Measurements from ENCODE around the gene RXRA. TPM values are rescaled to one million over a fixed set of nuclear protein-coding genes. Genes with fewer than 3 reads are reported as not detected.

Gene RXRA
- total RNA-seq, 4 donors from 2014 or later: 17.1 to 84.6 (median 24.0) TPM

DNA sequence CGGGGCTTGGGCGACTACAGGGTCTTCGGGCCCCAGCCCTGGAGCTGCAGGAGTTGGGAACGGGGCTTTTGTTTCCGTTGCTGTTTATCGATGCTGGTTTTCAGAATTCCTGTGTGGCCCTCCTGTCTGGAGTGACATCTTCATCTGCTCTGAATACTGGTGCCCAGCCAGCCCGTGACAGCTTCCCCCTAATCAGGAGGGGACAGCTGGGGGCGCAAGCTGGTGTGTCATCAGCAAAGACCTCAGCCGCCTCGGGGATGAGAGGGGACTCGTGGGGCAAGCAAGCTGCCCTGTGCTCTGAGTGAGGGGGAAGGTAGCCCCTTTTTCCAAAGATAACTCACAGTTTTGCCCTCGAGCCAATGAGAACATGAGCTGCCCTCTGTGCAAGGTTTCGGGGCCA lies 110.7 kb downstream of the RXRA start:
- Histone ChIP-seq H3K4me1 (peaks cover 10 to 42% of the 10 kb centered on the region in 2 donors), H3K4me3 (no peak overlapping the region), H3K27me3 (no peaks in the 10 kb centered on the region), H3K27ac (peak overlapping the region; percentile 85 to 94), H3K9me3 (no peaks in the 10 kb centered on the region), H3K36me3 (no peaks in the 10 kb centered on the region)
- no peak for TF ChIP-seq POLR2A (IDR thresholded peaks at IDR 0.05)
- TF ChIP-seq, protein P1, sequence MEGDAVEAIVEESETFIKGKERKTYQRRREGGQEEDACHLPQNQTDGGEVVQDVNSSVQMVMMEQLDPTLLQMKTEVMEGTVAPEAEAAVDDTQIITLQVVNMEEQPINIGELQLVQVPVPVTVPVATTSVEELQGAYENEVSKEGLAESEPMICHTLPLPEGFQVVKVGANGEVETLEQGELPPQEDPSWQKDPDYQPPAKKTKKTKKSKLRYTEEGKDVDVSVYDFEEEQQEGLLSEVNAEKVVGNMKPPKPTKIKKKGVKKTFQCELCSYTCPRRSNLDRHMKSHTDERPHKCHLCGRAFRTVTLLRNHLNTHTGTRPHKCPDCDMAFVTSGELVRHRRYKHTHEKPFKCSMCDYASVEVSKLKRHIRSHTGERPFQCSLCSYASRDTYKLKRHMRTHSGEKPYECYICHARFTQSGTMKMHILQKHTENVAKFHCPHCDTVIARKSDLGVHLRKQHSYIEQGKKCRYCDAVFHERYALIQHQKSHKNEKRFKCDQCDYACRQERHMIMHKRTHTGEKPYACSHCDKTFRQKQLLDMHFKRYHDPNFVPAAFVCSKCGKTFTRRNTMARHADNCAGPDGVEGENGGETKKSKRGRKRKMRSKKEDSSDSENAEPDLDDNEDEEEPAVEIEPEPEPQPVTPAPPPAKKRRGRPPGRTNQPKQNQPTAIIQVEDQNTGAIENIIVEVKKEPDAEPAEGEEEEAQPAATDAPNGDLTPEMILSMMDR (IDR thresholded peaks at IDR 0.05): no peak
- intact Hi-C loops (cut with DNase I; ENCODE audit: low total_unique reads): no loop called here
- DNase-seq: no peak

DNA sequence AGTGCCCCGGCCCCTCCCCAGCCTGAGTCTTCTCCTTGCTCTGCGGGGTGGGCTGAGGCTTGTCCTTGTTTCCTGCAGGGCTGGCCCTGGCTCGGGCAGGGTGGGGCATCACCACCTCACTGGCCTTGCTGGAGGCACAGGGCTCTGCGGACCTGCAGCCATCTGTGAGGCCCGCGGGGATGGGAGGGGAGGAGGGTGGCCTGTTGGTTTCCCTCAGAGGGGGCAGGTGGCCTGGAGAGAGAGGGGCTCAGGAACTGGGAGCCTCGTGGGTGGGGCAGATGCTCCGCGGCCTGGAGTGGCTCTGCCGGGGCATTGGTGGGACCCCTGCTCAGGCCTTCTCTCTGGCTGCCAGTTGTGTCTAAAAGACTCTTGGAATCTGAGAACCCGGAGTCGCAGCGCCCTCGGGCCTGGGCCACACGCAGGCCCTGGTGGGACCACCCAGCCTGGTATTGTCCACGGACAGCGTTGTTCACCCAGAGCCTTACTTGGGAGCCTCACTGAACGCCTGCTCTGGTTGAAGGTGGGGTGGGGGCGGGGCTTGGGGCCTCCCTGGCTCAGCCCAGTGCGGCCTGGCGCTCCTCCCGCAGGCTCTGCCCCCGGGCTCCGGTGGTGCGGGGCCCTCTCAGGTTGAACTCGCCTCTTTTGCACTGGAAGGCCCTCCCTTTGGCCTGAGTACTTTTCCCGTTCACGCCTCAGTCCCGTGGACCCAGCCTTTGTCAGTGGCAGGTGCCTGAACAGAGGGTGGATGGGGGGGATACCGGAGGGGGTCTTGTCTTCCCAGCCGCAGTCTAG lies 111.3 kb downstream of the RXRA start:
- Histone ChIP-seq H3K27ac (peak overlapping the region; percentile 85 to 94), H3K36me3 (no peaks in the 10 kb centered on the region), H3K9me3 (no peaks in the 10 kb centered on the region), H3K27me3 (no peaks in the 10 kb centered on the region), H3K4me3 (no peak overlapping the region), H3K4me1 (peaks cover 10 to 43% of the 10 kb centered on the region in 2 donors)
- intact Hi-C loops (cut with DNase I; ENCODE audit: low total_unique reads): no loop called here
- TF ChIP-seq, protein P1 (IDR thresholded peaks at IDR 0.05): no peak
- no peak for TF ChIP-seq POLR2A (IDR thresholded peaks at IDR 0.05)
- DNase-seq: peak in 1 of 2 donors; percentile 56

DNA sequence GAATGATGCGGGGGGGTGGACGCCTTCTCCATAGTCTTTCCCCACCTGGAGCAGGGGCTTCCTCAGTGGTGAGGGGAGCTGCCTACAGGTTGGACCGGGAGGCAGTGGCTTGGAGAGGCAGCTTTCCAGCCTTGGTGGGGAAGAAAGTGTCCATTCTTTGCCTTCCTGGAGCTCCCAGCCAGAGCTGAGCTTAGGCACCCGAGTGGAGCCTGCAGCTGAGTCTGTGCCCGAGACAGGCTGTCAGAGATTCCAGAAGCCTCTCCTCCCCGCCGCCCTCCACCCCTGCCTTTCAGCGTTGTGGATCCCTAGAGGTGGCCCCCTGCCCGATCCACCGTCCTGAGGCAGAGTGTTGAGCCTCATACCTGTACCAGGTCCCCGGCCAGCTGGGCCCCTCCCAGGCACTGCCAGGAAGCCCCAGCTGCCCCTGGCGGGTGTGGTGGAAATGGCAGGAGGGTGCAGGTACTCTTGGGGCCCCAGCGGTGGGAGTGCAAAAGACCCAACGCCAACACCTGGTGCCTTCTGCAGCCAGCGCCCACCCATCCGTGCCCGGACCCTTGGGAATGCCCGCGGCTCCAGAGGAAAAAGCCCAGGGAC lies 112.0 kb downstream of the RXRA start:
- H3K9me3 ChIP-seq: no peaks in the 10 kb centered on the region
- no peak overlapping the region for H3K4me3 ChIP-seq
- intact Hi-C loops (cut with DNase I; ENCODE audit: low total_unique reads): no loop called here
- peaks cover 10 to 44% of the 10 kb centered on the region in 2 donors for H3K4me1 ChIP-seq
- TF ChIP-seq POLR2A (IDR thresholded peaks at IDR 0.05): no peak
- TF ChIP-seq, protein P1 (IDR thresholded peaks at IDR 0.05): no peak
- H3K36me3 ChIP-seq: no peaks in the 10 kb centered on the region
- peak overlapping the region; percentile 85 to 94 for H3K27ac ChIP-seq
- no peak for DNase-seq
- no peaks in the 10 kb centered on the region for H3K27me3 ChIP-seq

DNA sequence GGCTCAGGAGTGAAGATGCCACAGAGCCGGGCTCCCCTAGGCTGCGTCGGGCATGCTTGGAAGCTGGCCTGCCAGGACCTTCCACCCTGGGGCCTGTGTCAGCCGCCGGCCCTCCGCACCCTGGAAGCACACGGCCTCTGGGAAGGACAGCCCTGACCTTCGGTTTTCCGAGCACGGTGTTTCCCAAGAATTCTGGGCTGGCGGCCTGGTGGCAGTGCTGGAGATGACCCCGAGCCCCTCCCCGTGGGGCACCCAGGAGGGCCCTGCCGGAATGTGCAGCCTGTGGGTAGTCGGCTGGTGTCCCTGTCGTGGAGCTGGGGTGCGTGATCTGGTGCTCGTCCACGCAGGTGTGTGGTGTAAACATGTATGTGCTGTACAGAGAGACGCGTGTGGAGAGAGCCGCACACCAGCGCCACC lies 113.1 kb downstream of the RXRA start:
- no peak overlapping the region for H3K27ac ChIP-seq
- H3K4me3 ChIP-seq: no peak overlapping the region
- H3K27me3 ChIP-seq: no peaks in the 10 kb centered on the region
- H3K36me3 ChIP-seq: no peaks in the 10 kb centered on the region
- DNase-seq: no peak
- peaks cover 10 to 39% of the 10 kb centered on the region in 2 donors for H3K4me1 ChIP-seq
- TF ChIP-seq POLR2A (IDR thresholded peaks at IDR 0.05): no peak
- TF ChIP-seq, protein P1 (IDR thresholded peaks at IDR 0.05): no peak
- H3K9me3 ChIP-seq: no peaks in the 10 kb centered on the region
- intact Hi-C loops (cut with DNase I; ENCODE audit: low total_unique reads): no loop called here

DNA sequence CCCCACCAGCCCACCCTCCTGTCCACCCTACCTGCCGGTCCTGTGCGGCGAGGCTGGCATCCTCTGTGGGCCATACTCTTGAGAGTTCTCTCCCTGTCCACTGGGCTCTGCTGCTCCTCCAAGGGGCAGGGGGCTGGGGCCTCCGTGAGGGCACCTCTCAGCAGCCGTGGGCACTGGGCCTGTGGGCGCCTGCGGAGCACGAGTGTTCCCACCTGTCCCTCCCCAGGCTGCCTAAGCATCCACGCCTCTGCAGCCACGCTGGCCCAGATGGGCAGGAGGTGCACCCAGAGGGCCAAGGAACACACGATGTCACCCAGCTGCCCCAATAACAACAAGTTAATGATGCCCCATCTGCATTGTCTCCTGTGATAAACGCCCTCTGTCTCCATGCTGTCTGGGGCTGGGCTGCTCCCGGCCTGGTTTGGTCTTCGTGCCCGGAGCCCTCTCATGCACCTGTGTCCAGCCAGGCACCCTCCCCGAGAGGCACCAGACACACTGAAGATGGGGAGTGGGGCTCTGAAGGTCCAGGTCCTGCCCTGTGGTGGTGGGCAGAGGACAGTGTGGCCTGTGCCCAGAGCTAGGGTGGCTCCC lies 114.5 kb downstream of the RXRA start:
- no peak overlapping the region for H3K27ac ChIP-seq
- intact Hi-C loops (cut with DNase I; ENCODE audit: low total_unique reads): no loop called here
- H3K9me3 ChIP-seq: no peaks in the 10 kb centered on the region
- no peaks in the 10 kb centered on the region for H3K36me3 ChIP-seq
- TF ChIP-seq, protein P1 (IDR thresholded peaks at IDR 0.05): no peak
- TF ChIP-seq POLR2A (IDR thresholded peaks at IDR 0.05): no peak
- no peak for DNase-seq
- H3K27me3 ChIP-seq: no peaks in the 10 kb centered on the region
- no peak overlapping the region for H3K4me3 ChIP-seq
- H3K4me1 ChIP-seq: peaks cover 2 to 30% of the 10 kb centered on the region in 2 donors
